ENCODE data around the gene ULK4. TPM values are rescaled to one million over a fixed set of nuclear protein-coding genes. Genes with fewer than 3 reads are reported as not detected.

Gene ULK4
- total RNA-seq (2021; ENCODE audit: unreplicated experiment) = 14.3 TPM
- 3.2 TPM for polyA plus RNA-seq (2012; ENCODE audit: insufficient read length)
- Bru-seq, nascent RNA = percentile 67 among the genes with signal in this experiment
- BruChase-seq, experiment 1, labeled RNA remaining after a 2-hour chase = percentile 57 among the genes with signal in this experiment
- BruChase-seq, experiment 2, labeled RNA remaining after a 6-hour chase = percentile 52 among the genes with signal in this experiment
- long read RNA-seq, full-length matches to known transcripts = 8 of 20 reads
- long read RNA-seq, partial matches to known transcripts = 4 of 20 reads
- long read RNA-seq, other reads (novel, unspliced or antisense) = 8 of 20 reads

GRCh38 chr3:41961751-41962679, at the start of gene ULK4:
Gene ULK4 (minus strand): TSS chr3:41962103. CDS start chr3:41954759, 7,344 bp downstream.
- ATAC-seq = peak; percentile 96
- DNase-seq (ENCODE audit: low read depth, low spot score) = peak; percentile 96
- ChIA-PET POLR2A (interaction anchor here (0.6 kb wide), 2 partner anchors 110 to 957 kb away, joined by 3 to 7 read pairs; no protein-coding TSS in a partner anchor), CTCF (no interaction called here)
- TF ChIP-seq POLR2AphosphoS5 (IDR thresholded peaks at IDR 0.05; ENCODE audit: low read depth, low read length) = peak; percentile 73
- peak; percentile 88; the same call in 1 of the 2 replicates for TF ChIP-seq SIN3A (IDR thresholded peaks at IDR 0.05; ENCODE audit: borderline replicate concordance, insufficient read depth, low read depth, low read length)
- no peak for TF ChIP-seq REST (IDR thresholded peaks at IDR 0.05; ENCODE audit: insufficient read depth in 1 of 2, low read depth in 2 of 2, low read length in 1 of 2)
- TF ChIP-seq TCF7L2 (IDR thresholded peaks at IDR 0.05; ENCODE audit: low read depth, low read length) = peak; percentile 65
- TF ChIP-seq CTCF (IDR thresholded peaks at IDR 0.05) = no peak
- Histone ChIP-seq H3K27ac (ENCODE audit: low read length) (peak within 1 kb of the TSS; percentile 93), H3K9me3 (ENCODE audit: control insufficient read depth, insufficient read depth, low read depth, low read length) (no peaks in the 10 kb centered on the region), H3K4me3 (ENCODE audit: low read depth in 2 of 2, low read length in 2 of 2) (peak within 1 kb of the TSS; percentile 73 to 78), H3K27me3 (ENCODE audit: control insufficient read depth, insufficient read depth, low read length) (no peaks in the 10 kb centered on the region), H3K4me1 (ENCODE audit: control insufficient read depth, insufficient read depth, low read length) (peaks cover 5% of the 10 kb centered on the region; the same call in 1 of the 2 replicates), H3K36me3 (ENCODE audit: control insufficient read depth, insufficient read depth, low read length) (peaks cover 4% of the 10 kb centered on the region; the same call in 1 of the 2 replicates)
- in situ Hi-C loops (cut with HindIII; ENCODE audit: low pct_unique_long_range_greater_than_20kb, low sequenced_read_pairs) = no loop called here
- no TSS peak for BruUV-seq (replicated peaks)
- intact Hi-C loops (cut with micrococcal nuclease; ENCODE audit: unreplicated experiment) = loop anchor here (5.0 kb wide), 1 partner anchor 50 kb away; no protein-coding TSS in a partner anchor

- H3K36me3 ChIP-seq (ENCODE audit: control insufficient read depth, insufficient read depth, low read length) = no peaks in the 10 kb centered on the region; the same call in 1 of the 2 replicates
- intact Hi-C loops (cut with micrococcal nuclease; ENCODE audit: unreplicated experiment) (loop anchor here (5.0 to 10.0 kb wide), 2 partner anchors 48 to 116 kb away; partner anchors contain the start of gene ULK4), in situ Hi-C loops (cut with HindIII; ENCODE audit: low pct_unique_long_range_greater_than_20kb, low sequenced_read_pairs) (no loop called here)
- no peaks in the 10 kb centered on the region for H3K4me1 ChIP-seq (ENCODE audit: control insufficient read depth, insufficient read depth, low read length)
- no peaks in the 10 kb centered on the region for H3K27me3 ChIP-seq (ENCODE audit: control insufficient read depth, insufficient read depth, low read length)
- CTCF ChIA-PET = no interaction called here
- no peak overlapping the region for H3K27ac ChIP-seq (ENCODE audit: low read length)
- BruUV-seq (replicated peaks) = no TSS peak
- ATAC-seq = no peak
- POLR2A ChIA-PET = interaction anchor here (0.7 kb wide), 1 partner anchor 36 kb away, joined by 3 read pairs; no protein-coding TSS in a partner anchor
- no peak for TF ChIP-seq TCF7L2 (IDR thresholded peaks at IDR 0.05; ENCODE audit: low read depth, low read length)
- no peak for TF ChIP-seq POLR2AphosphoS5 (IDR thresholded peaks at IDR 0.05; ENCODE audit: low read depth, low read length)
- no peak for TF ChIP-seq REST (IDR thresholded peaks at IDR 0.05; ENCODE audit: insufficient read depth in 1 of 2, low read depth in 2 of 2, low read length in 1 of 2)
- TF ChIP-seq CTCF (IDR thresholded peaks at IDR 0.05) = no peak
- no peak for TF ChIP-seq SIN3A (IDR thresholded peaks at IDR 0.05; ENCODE audit: borderline replicate concordance, insufficient read depth, low read depth, low read length)
- H3K9me3 ChIP-seq (ENCODE audit: control insufficient read depth, insufficient read depth, low read depth, low read length) = no peaks in the 10 kb centered on the region
- DNase-seq (ENCODE audit: low read depth, low spot score) = no peak
- no peak overlapping the region for H3K4me3 ChIP-seq (ENCODE audit: low read depth in 2 of 2, low read length in 2 of 2)
These were observed 48.6 kb upstream of the ULK4 start for GRCh38 chr3:42010530-42010929.
